ENCODE data around the gene CRYBB1. TPM values are rescaled to one million over a fixed set of nuclear protein-coding genes. Genes with fewer than 3 reads are reported as not detected.

CRYBB1 gene
- total and polyA plus RNA-seq, 2 experiments from 2014 or later = not detected

GRCh38 chr22:26592421-26592891, 25.4 kb downstream of the CRYBB1 start:
- H3K4me2 ChIP-seq = no peak overlapping the region
- no peaks in the 10 kb centered on the region for H3K9me2 ChIP-seq (replicated peaks; ENCODE audit: insufficient read depth)
- no peak for TF ChIP-seq EZH2 (IDR thresholded peaks at IDR 0.05; ENCODE audit: borderline replicate concordance)
- TF ChIP-seq EZH2phosphoT487 (IDR thresholded peaks at IDR 0.05; ENCODE audit: low read depth, severe bottlenecking, unreplicated experiment) = no peak
- TF ChIP-seq, protein P1, sequence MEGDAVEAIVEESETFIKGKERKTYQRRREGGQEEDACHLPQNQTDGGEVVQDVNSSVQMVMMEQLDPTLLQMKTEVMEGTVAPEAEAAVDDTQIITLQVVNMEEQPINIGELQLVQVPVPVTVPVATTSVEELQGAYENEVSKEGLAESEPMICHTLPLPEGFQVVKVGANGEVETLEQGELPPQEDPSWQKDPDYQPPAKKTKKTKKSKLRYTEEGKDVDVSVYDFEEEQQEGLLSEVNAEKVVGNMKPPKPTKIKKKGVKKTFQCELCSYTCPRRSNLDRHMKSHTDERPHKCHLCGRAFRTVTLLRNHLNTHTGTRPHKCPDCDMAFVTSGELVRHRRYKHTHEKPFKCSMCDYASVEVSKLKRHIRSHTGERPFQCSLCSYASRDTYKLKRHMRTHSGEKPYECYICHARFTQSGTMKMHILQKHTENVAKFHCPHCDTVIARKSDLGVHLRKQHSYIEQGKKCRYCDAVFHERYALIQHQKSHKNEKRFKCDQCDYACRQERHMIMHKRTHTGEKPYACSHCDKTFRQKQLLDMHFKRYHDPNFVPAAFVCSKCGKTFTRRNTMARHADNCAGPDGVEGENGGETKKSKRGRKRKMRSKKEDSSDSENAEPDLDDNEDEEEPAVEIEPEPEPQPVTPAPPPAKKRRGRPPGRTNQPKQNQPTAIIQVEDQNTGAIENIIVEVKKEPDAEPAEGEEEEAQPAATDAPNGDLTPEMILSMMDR (IDR thresholded peaks at IDR 0.05; ENCODE audit: poor library complexity) = no peak
- no peak overlapping the region for H3K27ac ChIP-seq
- no peak overlapping the region for H2AFZ ChIP-seq
- no peaks in the 10 kb centered on the region for H3K4me1 ChIP-seq (ENCODE audit: insufficient read depth)
- H4K20me1 ChIP-seq (ENCODE audit: insufficient read depth, poor library complexity, severe bottlenecking) = no peaks in the 10 kb centered on the region
- no peaks in the 10 kb centered on the region for H3K9me3 ChIP-seq (ENCODE audit: low read depth)
- 70% methylated on average over 4 of the region's 4 CpGs for WGBS (ENCODE audit: low lambda C conversion rate, missing lambda C conversion rate)
- H3K27me3 ChIP-seq = no peaks in the 10 kb centered on the region
- H3K36me3 ChIP-seq (replicated peaks; ENCODE audit: insufficient read depth, low read depth) = no peaks in the 10 kb centered on the region
- DNase-seq (ENCODE audit: low spot score) = no peak
- peaks cover 22% of the 10 kb centered on the region for H3K79me2 ChIP-seq
- no peak overlapping the region for H3K4me3 ChIP-seq

DNA sequence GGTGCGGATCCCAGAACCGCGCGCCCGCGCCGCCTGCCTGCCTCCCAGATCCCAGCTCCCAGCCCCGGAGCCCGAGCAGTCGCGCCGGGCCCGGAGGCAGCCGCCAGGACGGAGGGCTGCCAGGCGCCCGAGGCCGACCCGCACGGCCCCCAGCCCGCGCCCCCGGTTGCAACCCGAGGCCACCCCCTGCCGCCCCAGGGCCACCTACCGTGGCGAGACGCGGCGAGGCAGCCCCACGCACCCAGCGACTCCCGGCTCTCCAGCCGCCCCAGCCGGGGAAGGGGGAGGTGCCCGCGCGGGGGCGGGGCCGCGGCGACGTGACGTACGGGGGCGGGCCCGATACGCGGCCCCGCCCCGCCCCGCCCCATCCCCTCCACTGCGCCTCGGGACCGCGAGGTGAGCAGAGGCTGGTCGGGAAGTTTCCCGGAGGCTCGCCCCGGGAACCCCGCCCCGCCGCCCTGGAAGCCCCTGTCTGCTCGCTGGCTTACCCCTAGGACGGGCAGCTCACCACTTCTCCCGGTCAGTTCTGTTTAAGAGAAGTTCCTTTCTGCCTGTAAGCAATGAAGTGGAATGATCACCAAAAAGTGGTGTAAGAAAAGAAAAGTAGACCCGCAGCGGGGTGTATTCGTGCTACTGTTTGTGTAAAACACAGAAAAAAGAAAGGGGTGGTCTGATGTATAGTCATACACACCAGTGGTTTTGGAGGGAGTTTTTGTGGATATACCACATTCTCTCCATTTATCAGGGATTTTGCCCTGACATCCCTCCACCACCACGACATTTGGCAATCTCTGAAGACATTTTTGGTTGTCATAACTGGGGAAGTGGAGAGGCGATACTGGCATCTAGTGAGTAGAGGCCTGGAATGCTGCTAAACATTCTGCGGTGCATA, 27.7 kb downstream of the CRYBB1 start, which contains the start of gene TPST2:
Gene TPST2, minus strand, starts transcription at position 288 of the 892 bp plus-strand sequence. CDS start 48,502 bp downstream, outside the sequence.
- 25% methylated on average over 18 of the region's 72 CpGs for WGBS (ENCODE audit: low lambda C conversion rate, missing lambda C conversion rate)

GRCh38 chr22:26589367-26589844, 28.4 kb downstream of the CRYBB1 start:
- WGBS (ENCODE audit: low lambda C conversion rate, missing lambda C conversion rate) = under 1% methylated on average over 28 of the region's 44 CpGs
- peak; percentile 53 for DNase-seq (ENCODE audit: low spot score)

More for the DNA sequence above, 27.7 kb downstream of the CRYBB1 start, which contains the start of gene TPST2:
- Histone ChIP-seq H3K36me3 (replicated peaks; ENCODE audit: insufficient read depth, low read depth) (no peaks in the 10 kb centered on the region), H3K9me2 (replicated peaks; ENCODE audit: insufficient read depth) (no peaks in the 10 kb centered on the region), H3K4me1 (ENCODE audit: insufficient read depth) (peaks cover 3% of the 10 kb centered on the region), H3K27ac (peak within 1 kb of the TSS; percentile 78), H3K4me2 (peak within 1 kb of the TSS; percentile 99), H3K9me3 (ENCODE audit: low read depth) (no peaks in the 10 kb centered on the region), H3K79me2 (peaks cover 22% of the 10 kb centered on the region), H3K4me3 (peak within 1 kb of the TSS; percentile 98), H2AFZ (peak within 1 kb of the TSS; percentile 96), H4K20me1 (ENCODE audit: insufficient read depth, poor library complexity, severe bottlenecking) (no peaks in the 10 kb centered on the region), H3K27me3 (no peaks in the 10 kb centered on the region)
- TF ChIP-seq, protein P1 (IDR thresholded peaks at IDR 0.05; ENCODE audit: poor library complexity) = no peak
- no peak for TF ChIP-seq EZH2 (IDR thresholded peaks at IDR 0.05; ENCODE audit: borderline replicate concordance)
- TF ChIP-seq EZH2phosphoT487 (IDR thresholded peaks at IDR 0.05; ENCODE audit: low read depth, severe bottlenecking, unreplicated experiment) = no peak
- DNase-seq (ENCODE audit: low spot score) = peak; percentile 93

More at GRCh38 chr22:26589367-26589844, 28.4 kb downstream of the CRYBB1 start:
- H3K79me2 ChIP-seq = peaks cover 25% of the 10 kb centered on the region
- peak overlapping the region; percentile 99 for H3K4me2 ChIP-seq
- TF ChIP-seq EZH2phosphoT487 (IDR thresholded peaks at IDR 0.05; ENCODE audit: low read depth, severe bottlenecking, unreplicated experiment) (no peak), EZH2 (IDR thresholded peaks at IDR 0.05; ENCODE audit: borderline replicate concordance) (no peak)
- TF ChIP-seq, protein P1 (IDR thresholded peaks at IDR 0.05; ENCODE audit: poor library complexity) = no peak
- peak overlapping the region; percentile 96 for H2AFZ ChIP-seq
- H3K4me1 ChIP-seq (ENCODE audit: insufficient read depth) = peaks cover 5% of the 10 kb centered on the region
- H3K9me3 ChIP-seq (ENCODE audit: low read depth) = no peaks in the 10 kb centered on the region
- H3K9me2 ChIP-seq (replicated peaks; ENCODE audit: insufficient read depth) = no peaks in the 10 kb centered on the region
- H4K20me1 ChIP-seq (ENCODE audit: insufficient read depth, poor library complexity, severe bottlenecking) = no peaks in the 10 kb centered on the region
- peak overlapping the region; percentile 78 for H3K27ac ChIP-seq
- H3K27me3 ChIP-seq = no peaks in the 10 kb centered on the region
- H3K4me3 ChIP-seq = peak overlapping the region; percentile 98
- no peaks in the 10 kb centered on the region for H3K36me3 ChIP-seq (replicated peaks; ENCODE audit: insufficient read depth, low read depth)

Data from hepatocyte (in vitro differentiated cells).